SJSA1 (cell line): ENCODE data around the gene ZNF620. TPM values are rescaled to one million over a fixed set of nuclear protein-coding genes. Genes with fewer than 3 reads are reported as not detected.
"Not testable (repeated sequence)": the region's sequence is repeated elsewhere in the genome, so short reads cannot be mapped to it uniquely, and the experiment has no call there.

Experiments
- DNase-seq, 2 experiments: peaks; one replicate each; pipeline ENCODE4 v3.0.0-alpha.2; 2015 to 2020; ENCODE audit warnings: low spot score in 2 of 2, low read depth in 1 of 2
- H3K27ac ChIP-seq: fragments of 250-450 bp; sonication (Bioruptor Pico); 2 replicates; pipeline ENCODE4 v1.5.1; 2020; ENCODE audit warnings: mild to moderate bottlenecking, moderate library complexity
- H3K27me3 ChIP-seq: fragments of 250-450 bp; sonication (Bioruptor Pico); replicated peaks from 2 replicates; pipeline ENCODE4 v1.5.1; 2020; ENCODE audit warnings: mild to moderate bottlenecking, moderate library complexity
- H3K36me3 ChIP-seq: fragments of 250-450 bp; sonication (Bioruptor Pico); 2 replicates; pipeline ENCODE4 v1.5.1; 2020; ENCODE audit warnings: mild to moderate bottlenecking
- H3K4me1 ChIP-seq: fragments of 250-450 bp; sonication (Bioruptor Pico); replicated peaks from 2 replicates; pipeline ENCODE4 v1.6.1; 2021; ENCODE audit warnings: mild to moderate bottlenecking
- H3K4me3 ChIP-seq: fragments of 250-450 bp; sonication (Bioruptor Pico); 2 replicates; pipeline ENCODE4 v1.5.1; 2020; ENCODE audit warnings: mild to moderate bottlenecking
- H3K9me3 ChIP-seq: fragments of 250-450 bp; sonication (Bioruptor Pico); replicated peaks from 2 replicates; pipeline ENCODE4 v1.5.1; 2020; ENCODE audit warnings: mild to moderate bottlenecking
- total RNA-seq: library from RNA; depleted of rRNA; stranded (reverse); fragments of >200 nt; shearing (Covaris generic); gene quantifications from 2 replicates; pipeline ENCODE4 v1.2.3, GENCODE V29; 2014; rRNA removed

Gene ZNF620
- 0.69 and 2.4 TPM in 2 replicates for total RNA-seq

DNA sequence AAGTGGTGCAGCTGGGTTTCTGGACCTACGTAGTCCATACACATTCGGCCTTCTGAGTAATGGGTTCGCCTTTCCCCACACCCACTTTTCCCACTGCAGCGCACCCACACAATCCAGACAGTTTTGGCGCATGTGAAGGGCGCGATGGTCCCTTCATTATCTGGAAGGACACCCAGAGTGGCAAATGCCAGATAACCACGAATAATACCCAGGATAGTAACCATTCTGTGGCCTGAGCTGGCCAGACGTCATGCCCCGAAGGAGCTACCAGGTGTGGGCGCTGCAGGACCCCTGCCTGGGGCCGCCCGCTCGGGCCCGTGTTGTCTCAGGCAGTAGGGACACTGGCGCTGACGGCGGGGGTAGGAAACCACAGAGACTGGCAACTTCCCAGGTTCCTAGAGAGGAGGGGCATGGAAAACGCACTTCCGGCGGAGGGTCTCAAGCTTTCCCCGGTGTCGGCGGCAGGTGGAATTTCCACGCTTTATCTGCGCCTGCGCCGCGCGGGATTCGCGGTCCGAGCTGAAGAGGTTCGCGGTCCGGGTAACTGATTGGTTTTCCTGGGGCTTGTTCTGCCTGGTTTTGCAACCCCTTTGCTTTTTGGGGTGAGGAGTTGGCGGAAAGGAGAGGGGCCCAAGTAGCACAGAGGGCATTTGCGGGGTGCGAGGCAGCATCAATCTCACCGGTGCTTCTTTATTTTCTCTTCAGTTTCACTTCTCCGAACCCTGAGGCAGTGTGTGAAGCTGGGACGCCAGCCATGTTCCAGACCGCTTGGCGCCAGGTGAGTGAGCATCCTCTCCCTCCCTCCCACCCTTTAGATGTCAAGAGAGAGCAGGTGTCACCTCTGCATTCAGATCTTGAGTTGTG, at the start of gene ZNF620:
TSS of gene ZNF620 (plus strand) at position 441 of the 864 bp plus-strand sequence. CDS start at position 755, 314 bp downstream.
- Histone ChIP-seq H3K4me1 (peaks cover 20% of the 10 kb centered on the region), H3K9me3 (no peaks in the 10 kb centered on the region), H3K4me3 (peak within 1 kb of the TSS; percentile 51), H3K27ac (peak within 1 kb of the TSS; percentile 84), H3K36me3 (no peaks in the 10 kb centered on the region), H3K27me3 (no peaks in the 10 kb centered on the region)
- peak; percentile 62 to 68 for DNase-seq

DNA sequence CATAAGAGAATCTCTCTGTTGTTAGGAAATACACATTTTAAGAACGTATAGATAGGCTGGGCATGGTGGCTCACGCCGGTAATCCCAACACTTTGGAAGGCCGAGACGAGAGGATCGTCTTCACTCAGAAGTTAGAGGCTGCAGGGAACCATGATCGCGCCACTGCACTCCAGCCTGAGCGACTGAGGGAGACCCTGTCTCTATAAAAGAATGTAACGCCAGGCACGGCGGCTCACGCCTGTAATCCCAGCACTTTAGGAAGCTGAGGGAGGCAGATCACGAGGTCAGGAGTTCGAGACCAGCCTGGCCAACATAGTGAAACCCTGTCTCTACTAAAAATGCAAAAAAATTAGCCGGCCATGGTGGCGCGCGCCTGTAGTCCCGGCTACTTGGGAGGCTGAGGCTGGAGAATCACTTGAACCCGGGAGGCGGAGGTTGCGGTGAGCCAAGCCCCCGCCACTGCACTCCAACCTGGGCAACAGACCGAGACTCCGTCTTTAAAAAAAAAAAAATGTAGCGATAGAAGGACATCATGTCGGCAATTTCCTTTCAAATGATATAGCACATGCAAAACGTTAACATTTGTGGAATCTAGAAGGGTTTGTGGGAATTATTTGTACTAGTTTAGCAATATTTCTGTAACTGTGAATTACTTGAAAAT, 49.4 kb upstream of the ZNF620 start:
- H3K4me1 ChIP-seq, result peaks cover 24% of the 10 kb centered on the region
- DNase-seq, result no peak
- peak overlapping the region; percentile 89 for H3K4me3 ChIP-seq
- peak overlapping the region; percentile 70 for H3K27ac ChIP-seq
- no peaks in the 10 kb centered on the region for H3K9me3 ChIP-seq
- no peaks in the 10 kb centered on the region for H3K27me3 ChIP-seq
- peaks cover 43% of the 10 kb centered on the region for H3K36me3 ChIP-seq

DNA sequence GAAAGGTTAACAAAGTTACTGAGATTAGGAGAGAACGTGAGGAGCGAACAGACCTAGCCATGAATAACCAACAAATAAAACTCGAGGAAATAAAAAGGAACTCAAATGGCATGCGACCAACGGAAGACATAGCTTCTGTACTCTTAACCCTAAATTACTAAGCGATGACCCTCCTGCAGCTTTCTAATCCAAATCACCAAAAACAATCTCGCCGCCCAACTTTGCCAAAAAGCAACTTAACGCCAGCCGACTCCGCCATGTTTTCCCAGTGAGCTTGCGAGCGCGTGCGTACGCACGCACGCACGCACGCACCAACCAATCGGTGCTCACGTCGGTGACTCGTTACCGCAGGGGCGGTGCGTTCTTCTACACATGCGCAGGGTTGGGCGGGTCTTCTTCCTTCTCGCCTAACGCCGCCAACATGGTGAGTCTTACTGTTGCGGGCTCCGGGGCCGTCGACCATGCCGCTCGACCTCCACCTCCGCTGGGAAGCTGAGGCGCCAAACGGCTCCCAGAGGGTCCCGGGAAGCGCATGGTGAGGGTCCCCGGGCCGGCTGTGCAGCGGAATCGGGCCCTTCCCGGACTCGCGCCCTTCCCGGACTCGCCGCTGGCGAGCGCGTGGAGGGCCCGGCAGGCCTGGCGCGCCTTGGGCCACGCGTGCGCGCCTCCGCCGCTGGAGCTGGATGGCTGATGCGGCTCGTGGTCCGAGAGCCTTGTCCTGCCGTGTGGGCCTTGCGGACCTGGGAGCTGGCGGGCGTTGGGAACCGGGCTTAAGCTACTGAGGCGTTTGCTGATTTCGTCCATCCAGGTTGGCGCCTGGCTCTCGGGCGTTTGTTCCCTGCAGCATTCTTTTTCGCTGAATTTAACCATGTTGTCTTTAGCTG, 48.7 kb upstream of the ZNF620 start, which contains the start of gene RPL14:
TSS of gene RPL14 (plus strand) at position 400 of the 884 bp plus-strand sequence. CDS start at position 533, 133 bp downstream.
- Histone ChIP-seq H3K27me3 (no peaks in the 10 kb centered on the region), H3K9me3 (no peaks in the 10 kb centered on the region), H3K36me3 (peaks cover 50% of the 10 kb centered on the region), H3K4me3 (peak within 1 kb of the TSS; percentile 89), H3K4me1 (peaks cover 16% of the 10 kb centered on the region), H3K27ac (peak within 1 kb of the TSS; percentile 70)
- peak; percentile 86 to 92 for DNase-seq

DNA sequence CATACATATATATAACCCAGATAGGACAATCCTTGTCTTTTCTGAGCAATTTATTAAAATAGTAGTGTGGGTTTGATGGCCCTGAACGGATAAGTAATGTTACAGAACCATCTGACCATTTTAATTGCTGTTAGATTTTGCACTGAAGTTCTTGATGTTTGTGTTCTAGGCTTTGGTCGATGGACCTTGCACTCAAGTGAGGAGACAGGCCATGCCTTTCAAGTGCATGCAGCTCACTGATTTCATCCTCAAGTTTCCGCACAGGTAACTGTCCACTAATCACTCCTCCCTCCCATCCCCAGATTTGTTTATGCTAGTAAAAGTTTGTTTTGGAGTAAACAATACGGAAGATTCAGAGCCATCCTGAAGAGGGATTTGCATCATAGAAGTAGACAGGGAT, 47.4 kb upstream of the ZNF620 start:
- no peak for DNase-seq
- H3K27me3 ChIP-seq, result no peaks in the 10 kb centered on the region
- no peak overlapping the region for H3K27ac ChIP-seq
- H3K4me1 ChIP-seq, result peaks cover 11% of the 10 kb centered on the region
- peak overlapping the region; percentile 89 for H3K4me3 ChIP-seq
- peaks cover 63% of the 10 kb centered on the region for H3K36me3 ChIP-seq
- no peaks in the 10 kb centered on the region for H3K9me3 ChIP-seq

DNA sequence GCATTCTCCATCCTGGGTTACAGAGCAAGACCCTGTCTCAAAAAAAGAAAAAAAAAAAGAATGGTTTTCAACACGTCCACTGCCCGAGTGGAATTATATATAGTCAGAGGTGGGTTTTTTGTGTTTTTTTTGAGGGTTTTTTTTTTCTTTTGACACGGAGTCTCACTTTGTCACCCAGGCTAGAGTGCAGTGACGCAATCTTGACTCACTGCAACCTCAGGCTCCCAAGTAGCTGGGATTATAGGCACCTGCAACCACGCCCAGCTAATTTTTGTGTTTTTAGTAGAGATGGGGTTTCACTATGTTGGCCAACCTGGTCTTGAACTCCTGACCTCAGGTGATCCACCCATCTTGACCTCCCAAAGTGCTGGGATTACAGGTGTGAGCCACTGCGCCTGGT, 45.4 kb upstream of the ZNF620 start:
- Histone ChIP-seq H3K36me3 (peaks cover 83% of the 10 kb centered on the region), H3K4me1 (peaks cover 11% of the 10 kb centered on the region)
- not testable (repeated sequence) for H3K4me3 ChIP-seq, H3K9me3 ChIP-seq, H3K27ac ChIP-seq, H3K27me3 ChIP-seq, DNase-seq

DNA sequence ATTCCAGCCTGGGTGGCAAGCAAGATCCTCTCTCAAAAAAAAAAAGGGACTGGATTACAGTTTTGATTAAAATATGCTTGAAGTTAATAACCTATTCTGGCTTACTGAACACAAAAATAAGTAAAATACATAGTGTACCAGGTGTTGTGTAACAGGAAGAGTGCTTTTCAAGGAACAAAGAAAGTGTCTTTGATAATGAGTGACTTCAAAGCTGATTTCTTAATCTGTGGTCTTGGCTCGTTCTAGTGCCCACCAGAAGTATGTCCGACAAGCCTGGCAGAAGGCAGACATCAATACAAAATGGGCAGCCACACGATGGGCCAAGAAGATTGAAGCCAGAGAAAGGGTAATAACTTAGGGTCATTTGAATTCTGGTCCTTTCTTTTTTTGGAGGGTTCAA, 44.7 kb upstream of the ZNF620 start:
- DNase-seq, result no peak
- no peak overlapping the region for H3K27ac ChIP-seq
- H3K9me3 ChIP-seq, result no peaks in the 10 kb centered on the region
- no peak overlapping the region for H3K4me3 ChIP-seq
- H3K36me3 ChIP-seq, result peaks cover 87% of the 10 kb centered on the region
- H3K27me3 ChIP-seq, result no peaks in the 10 kb centered on the region
- peaks cover 11% of the 10 kb centered on the region for H3K4me1 ChIP-seq

DNA sequence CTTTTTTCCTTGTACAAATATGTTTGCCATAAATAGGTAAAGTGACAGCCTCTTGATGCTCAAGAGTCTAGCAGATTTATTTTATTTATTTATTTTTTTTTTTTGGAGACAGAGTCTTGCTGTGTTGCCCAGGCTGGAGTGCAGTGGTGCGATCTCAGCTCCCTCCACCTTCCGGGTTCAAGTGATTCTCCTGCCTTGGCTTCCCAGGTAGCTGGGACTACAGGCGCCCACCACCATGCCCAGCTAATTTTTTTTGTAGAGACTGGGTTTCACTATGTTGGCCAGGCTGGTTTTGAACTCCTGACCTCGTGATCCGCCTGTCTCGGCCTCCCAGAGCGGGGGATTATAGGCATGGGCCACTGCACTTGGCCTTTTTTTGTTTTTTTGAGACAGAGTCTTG, 43.0 kb upstream of the ZNF620 start:
- peaks cover 85% of the 10 kb centered on the region for H3K36me3 ChIP-seq
- not testable (repeated sequence) for H3K27me3 ChIP-seq, H3K4me3 ChIP-seq, H3K9me3 ChIP-seq, DNase-seq, H3K27ac ChIP-seq
- peaks cover 11% of the 10 kb centered on the region for H3K4me1 ChIP-seq

DNA sequence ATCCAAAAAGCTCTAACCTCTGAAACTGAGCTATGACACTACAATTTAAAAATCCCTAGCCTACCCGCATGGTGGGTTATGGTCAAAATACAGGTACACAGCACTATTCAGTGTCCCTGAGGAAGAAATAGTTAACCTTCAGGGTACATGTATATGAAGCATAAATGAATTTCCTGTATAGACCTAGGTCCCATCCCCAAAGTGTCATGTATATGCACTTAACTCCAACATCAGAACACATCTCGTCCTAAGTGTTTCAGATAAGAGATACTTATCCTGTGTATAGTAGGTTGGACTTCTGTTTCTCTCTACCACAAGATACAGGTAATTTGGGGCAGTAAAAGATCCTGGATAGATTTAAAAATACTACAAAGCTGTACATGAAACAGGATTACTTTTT, 42.3 kb upstream of the ZNF620 start:
- peaks cover 4% of the 10 kb centered on the region for H3K4me1 ChIP-seq
- no peak for DNase-seq
- H3K36me3 ChIP-seq, result peaks cover 77% of the 10 kb centered on the region
- H3K9me3 ChIP-seq, result no peaks in the 10 kb centered on the region
- H3K27ac ChIP-seq, result no peak overlapping the region
- no peaks in the 10 kb centered on the region for H3K27me3 ChIP-seq
- no peak overlapping the region for H3K4me3 ChIP-seq

DNA sequence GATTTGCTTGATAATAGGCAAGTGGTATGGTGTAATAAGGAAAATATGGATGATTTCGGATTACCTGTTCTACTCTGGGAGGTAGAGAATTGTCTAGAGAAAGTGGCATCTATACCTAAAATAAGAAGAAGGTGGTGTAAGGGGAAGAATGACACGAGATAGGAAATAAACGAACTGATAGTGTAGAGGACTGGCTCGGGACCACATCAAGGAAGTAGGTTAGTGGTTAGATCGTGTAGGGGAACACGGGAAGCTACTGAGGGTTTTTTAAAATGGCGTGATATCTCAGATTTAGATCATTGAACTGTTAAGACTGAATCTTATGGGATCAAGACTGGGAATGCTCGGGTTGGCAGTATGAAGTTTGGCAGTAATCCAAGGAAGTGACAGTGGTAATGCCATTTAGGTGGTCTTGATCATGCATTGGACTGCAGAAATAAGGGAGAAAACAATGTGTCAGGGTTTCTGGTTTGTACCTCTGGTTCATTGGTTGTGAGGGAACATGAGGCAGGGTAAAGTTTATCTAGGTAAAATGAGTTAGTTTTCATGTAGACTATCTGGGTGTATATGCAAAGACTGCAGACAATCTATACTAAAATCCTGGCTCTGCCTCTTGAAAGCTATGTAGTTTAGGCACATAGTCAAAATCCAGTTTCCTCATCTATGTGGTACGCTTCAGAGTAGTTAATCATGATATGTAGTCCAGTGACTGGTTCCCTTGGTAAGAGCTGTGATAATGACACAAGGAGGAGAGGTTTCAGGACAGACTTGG, 41.3 kb upstream of the ZNF620 start:
- no peak for DNase-seq
- peaks cover 68% of the 10 kb centered on the region for H3K36me3 ChIP-seq
- no peak overlapping the region for H3K4me3 ChIP-seq
- H3K4me1 ChIP-seq, result no peaks in the 10 kb centered on the region
- H3K27ac ChIP-seq, result no peak overlapping the region
- H3K27me3 ChIP-seq, result no peaks in the 10 kb centered on the region
- H3K9me3 ChIP-seq, result no peaks in the 10 kb centered on the region

DNA sequence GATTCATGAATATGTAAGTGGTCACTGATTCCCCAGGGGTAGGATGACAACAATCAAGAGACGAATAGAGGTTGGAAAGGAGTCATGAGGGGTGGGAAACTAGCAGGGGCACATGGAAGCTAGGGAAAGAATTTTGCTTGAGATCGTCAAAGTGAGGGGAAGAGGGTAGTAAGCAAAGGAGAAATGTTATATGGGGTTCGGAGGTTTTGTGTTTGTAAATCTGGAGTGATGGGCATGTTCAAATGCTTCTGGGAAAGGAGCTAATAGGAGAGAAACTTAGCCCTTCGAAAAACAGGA, 40.8 kb upstream of the ZNF620 start:
- peaks cover 62% of the 10 kb centered on the region for H3K36me3 ChIP-seq
- H3K27me3 ChIP-seq, result no peaks in the 10 kb centered on the region
- H3K27ac ChIP-seq, result no peak overlapping the region
- no peaks in the 10 kb centered on the region for H3K4me1 ChIP-seq
- H3K4me3 ChIP-seq, result no peak overlapping the region
- no peak for DNase-seq
- no peaks in the 10 kb centered on the region for H3K9me3 ChIP-seq

DNA sequence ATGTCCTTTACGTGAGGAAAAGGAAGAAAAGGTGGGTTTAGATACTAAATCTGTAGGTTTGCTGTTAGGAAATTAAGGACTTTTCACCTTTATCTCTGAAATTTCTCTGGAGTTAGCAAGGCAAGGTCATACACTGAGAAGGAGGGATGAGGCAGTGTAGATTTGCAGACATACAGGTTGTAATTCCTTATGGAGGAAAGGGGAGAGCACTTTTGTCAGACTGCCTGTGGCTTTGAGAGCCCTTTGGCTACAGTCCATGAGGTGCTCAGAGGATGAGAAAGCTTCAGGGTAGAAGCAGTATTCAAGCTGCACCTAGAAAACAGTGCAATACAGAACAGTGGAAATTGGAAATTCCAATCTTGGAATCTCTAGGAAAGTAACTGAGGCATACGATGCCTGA, 40.4 kb upstream of the ZNF620 start:
- Histone ChIP-seq H3K27ac (no peak overlapping the region), H3K9me3 (no peaks in the 10 kb centered on the region), H3K27me3 (no peaks in the 10 kb centered on the region), H3K36me3 (peaks cover 58% of the 10 kb centered on the region), H3K4me1 (no peaks in the 10 kb centered on the region), H3K4me3 (no peak overlapping the region)
- DNase-seq, result no peak

DNA sequence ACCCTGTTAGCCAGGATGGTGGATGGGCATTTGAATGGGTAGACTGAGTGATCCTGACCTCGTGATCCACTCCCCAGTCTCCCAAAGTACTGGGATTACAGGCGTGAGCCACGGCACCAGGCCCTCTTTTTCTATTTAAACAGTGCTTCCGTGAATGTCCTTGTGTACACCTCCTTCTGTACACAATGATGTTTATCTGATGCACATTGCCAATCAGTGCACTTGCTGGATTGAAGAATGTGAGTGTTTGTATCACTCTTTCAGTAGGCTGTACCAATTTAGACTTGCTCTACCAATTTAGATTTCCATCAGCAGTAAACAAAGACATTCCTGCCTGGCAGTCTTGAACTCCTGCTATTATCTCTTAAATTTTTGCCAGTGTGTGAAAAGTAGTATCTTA, 37.8 kb upstream of the ZNF620 start:
- Histone ChIP-seq H3K4me3 (no peak overlapping the region), H3K27ac (no peak overlapping the region), H3K36me3 (peaks cover 33% of the 10 kb centered on the region), H3K4me1 (no peaks in the 10 kb centered on the region), H3K27me3 (no peaks in the 10 kb centered on the region), H3K9me3 (no peaks in the 10 kb centered on the region)
- DNase-seq, result no peak

DNA sequence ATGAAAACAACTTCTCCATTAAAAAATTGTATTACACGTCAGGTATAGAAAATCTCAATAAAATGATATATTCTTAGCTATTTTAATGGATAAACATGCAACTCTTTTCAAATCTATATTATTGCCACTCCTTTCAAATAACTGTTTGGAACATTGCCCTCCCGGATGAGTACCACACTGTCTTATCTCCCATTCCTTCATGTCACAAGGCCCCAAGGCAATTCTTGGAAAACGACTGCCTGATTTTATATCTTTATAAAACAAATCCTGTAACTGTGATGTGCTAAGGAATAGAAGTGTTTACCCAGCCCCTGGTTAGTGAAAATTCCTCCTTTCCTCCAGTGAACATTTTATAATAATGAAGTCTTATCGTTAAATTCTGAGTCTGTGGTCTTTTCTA, 35.1 kb upstream of the ZNF620 start:
- Histone ChIP-seq H3K27ac (no peak overlapping the region), H3K9me3 (no peaks in the 10 kb centered on the region), H3K27me3 (no peaks in the 10 kb centered on the region), H3K36me3 (peaks cover 6% of the 10 kb centered on the region), H3K4me1 (no peaks in the 10 kb centered on the region), H3K4me3 (no peak overlapping the region)
- no peak for DNase-seq
